Activated gamma-delta T cell treated with anti-CD3 and anti-CD28 coated beads, Interleukin-2, amount 50 U/mL, for 16 hours (primary cell): ENCODE data around the gene CSK.

Experiments used
- DNase-seq: peaks from one replicate; pipeline ENCODE4 v3.0.0-alpha.2; 2020; ENCODE audit warnings: low read depth

CSK gene

DNA sequence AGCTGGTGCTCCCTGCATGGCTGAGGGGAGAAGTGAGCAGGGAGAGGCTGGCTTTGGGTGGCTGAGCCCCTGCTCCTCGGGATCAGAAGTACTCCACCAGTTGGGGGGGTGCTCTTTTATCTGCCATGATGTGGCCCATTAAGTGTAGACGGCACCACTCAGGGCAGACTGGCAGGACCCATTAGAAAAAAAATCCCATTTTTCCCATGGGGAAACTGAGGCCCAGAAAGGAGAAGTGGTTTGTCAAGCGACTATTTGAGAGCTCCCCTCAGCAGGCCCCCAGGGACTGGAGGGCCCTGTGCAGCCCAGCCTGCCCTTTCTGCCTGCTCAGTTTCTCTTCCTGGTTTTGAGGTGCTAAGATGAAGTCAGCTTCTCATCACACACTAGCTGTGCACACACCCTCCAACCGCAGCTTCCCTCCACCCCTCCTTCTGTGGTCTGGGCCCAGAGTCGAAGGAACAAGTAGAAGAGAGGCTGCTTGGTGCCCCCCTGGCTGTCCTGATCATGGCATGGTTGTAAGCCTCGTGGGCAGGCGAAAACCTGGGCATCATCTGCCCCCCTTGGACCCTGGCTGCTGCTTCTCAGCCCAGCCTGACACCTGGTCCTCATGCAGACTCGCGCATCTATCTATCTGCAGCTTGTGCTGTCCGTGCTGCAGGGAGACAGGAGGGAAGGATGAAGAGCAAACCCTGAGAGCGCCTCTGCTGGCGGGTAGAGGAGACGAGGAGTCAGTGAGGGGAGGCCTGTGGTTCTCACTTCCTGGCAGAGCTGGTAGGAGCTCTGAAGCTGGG lies 5.6 kb downstream of the CSK start:
- peak; percentile 88 for DNase-seq

GRCh38 chr15:74788042-74788682 lies 6.3 kb downstream of the CSK start:
- DNase-seq, result no peak

GRCh38 chr15:74788683-74789151 lies 6.8 kb downstream of the CSK start:
- DNase-seq, result peak; percentile 38

DNA sequence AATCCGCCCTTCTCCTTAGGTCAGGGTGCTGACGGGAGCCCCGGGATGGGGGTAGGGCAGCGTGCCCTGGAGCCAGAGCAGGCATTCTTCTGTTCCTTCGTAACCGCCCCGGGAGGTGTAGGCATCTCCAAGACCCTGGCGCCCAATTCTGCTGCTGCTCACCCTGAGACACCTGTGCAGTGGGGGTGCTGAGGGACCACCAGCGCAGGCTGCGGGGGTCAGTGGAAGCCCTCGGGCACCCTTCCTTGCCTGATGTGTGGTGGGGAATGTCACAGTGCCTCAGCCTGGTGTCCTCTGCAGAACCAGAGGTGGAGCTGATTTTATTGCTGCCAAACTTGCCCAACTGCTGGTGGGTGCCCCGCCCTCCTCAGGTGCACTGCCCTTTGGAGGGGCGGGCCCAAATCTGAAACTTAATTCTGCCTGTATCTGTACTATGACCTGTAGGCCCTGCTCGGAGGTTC lies 7.3 kb downstream of the CSK start:
- DNase-seq, result no peak

DNA sequence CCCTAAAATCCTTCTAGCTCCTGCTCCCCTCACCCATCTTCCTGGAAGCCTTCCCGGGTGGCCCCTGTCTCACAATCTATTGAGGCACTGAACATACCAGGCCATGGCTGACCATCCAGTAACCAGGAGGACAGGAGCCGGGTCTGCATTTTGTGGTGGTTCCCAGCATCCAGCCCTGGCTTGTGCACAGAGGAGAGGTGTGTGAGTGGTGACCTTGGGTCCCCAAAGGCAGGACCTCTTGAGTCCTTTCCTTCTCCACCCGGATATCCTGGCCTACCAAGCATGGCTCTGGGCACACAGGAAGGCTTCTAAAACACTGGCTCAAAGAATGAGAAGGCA lies 7.8 kb downstream of the CSK start:
- DNase-seq, result no peak

DNA sequence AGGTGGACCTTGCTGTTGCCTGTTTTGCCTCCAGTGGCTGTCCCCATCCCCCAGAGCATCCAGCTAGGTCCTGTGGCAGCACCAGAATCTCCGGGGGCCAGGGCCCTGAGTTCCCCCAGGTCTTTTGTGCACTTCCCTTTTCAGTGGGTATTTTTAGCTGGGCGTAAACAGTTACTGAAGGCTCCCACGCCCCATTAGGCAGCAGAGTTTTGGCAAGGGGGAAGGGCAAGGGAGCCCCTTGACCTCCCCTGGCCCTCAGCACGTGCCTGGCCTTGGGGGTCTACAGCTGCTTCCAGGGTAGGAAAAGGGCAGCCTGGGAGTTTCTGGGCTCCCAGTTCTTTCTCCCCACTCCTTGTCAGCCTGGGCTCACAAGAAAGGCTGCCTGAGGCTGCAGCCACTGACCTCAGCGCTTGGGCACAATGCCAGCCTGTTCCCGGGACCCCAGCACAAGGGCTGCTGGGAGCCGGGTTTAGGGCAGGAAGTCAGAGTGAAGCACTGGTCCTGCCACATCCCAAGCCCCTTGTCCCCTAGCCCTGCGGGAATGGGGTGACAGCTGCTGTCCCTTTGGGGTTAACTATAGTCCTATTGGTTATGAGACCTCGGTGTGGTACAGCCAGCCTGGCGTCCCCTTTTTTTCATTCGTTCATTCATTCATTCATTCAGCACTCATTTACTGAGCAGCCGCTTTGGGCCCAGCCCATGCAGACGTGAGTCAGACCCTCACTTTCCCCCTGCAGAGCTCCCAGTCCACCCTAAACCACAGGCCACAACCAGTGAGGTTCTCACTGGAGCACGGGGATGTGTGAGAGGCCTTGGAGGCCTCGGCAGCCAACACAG lies 8.4 kb downstream of the CSK start:
- DNase-seq, result no peak

DNA sequence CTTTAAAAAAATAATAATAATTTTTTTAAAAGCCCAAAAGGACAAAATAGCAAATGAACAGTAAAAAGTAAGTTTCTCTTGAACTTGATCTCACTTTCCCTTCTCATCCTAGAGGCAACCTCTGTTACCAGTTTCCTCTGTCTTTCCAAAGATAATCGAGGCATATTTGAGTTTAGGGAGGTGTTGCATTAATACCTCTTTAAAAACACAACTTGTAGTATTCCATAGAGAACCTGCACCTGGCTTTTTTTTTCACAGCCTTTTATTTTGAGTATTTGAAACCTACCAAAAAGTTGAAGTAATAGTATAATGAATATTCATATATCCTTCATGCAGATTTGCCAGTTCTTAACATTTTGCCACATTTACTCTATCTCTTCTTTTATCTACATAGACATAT lies 9.1 kb downstream of the CSK start:
- no peak for DNase-seq

DNA sequence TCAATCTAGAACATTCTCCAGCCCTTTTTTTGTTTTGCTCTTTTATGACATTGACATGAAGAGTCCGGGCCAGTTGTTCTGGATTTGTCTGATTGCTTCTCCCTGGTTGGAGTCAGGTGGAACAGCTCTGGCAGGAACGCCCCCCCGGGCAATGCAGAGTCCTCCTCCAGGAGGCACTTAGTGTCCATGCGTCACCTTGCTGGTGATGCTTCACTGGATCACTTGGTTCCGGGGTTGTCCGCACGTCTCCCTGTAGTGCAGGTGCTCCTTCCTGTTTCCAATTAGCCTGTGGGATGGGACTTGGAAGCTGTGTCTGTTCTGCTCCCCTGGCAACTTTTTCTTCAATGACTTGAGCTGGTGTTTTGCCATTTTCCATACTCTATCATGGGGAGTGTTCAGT lies 9.8 kb downstream of the CSK start:
- no peak for DNase-seq

- DNase-seq, result no peak
These were observed 10.5 kb downstream of the CSK start for GRCh38 chr15:74792227-74793016.

- peak; percentile 58 for DNase-seq
These were observed 11.5 kb downstream of the CSK start for GRCh38 chr15:74793135-74794028.

DNA sequence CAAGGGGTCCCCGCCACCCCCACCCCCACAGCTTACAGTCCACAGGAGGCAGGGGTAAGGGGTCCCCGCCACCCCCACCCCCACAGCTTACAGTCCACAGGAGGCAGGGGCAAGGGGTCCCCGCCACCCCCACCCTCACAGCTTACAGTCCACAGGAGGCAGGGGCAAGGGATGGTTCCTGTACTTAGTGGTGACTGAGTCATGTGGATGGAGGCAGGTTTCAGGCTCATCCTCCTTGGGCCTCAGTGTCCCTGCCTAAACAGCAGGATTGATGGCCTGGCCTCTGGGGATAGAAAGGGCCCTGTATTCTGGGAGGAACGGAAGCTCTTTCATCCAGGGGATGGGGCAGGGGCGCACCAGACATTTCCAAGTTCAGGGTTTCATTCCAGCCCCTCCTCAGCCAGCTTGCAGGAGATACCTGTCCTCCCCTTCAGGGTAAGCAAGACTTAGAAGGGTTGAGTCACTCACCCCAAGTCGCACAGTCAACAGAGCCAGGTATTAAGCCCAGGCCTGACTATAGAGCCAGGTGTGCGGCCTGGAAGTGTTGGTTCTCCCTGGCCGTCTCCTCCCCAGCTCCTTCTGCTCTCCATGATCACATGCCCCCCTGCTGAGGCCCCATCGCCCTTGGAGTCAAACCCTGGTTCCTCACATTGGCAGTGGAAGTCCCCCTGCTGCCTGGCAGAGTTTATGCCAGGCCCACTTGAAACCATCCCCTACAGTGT lies 12.5 kb downstream of the CSK start:
- DNase-seq, result no peak

DNA sequence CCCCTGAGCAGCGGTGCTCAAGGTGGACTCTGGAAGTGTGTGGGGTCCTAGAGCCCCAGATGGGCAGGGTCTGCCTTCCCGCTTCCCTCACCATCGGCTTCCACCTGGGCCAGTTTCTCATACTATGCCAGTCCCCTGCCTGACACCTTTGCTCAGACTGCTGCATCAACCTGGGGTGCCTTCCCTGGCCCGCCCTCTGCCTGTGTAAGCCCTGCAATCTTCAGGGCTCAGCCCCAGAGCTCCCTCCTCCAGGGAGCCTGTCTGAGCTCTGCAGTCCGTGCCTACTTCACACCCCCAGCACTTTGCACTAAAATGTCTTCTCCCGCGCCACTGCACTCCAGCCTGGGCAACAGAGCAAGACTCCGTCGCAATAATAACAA lies 13.1 kb downstream of the CSK start:
- DNase-seq, result no peak

GRCh38 chr15:74795966-74796625 lies 14.2 kb downstream of the CSK start:
- DNase-seq, result no peak

DNA sequence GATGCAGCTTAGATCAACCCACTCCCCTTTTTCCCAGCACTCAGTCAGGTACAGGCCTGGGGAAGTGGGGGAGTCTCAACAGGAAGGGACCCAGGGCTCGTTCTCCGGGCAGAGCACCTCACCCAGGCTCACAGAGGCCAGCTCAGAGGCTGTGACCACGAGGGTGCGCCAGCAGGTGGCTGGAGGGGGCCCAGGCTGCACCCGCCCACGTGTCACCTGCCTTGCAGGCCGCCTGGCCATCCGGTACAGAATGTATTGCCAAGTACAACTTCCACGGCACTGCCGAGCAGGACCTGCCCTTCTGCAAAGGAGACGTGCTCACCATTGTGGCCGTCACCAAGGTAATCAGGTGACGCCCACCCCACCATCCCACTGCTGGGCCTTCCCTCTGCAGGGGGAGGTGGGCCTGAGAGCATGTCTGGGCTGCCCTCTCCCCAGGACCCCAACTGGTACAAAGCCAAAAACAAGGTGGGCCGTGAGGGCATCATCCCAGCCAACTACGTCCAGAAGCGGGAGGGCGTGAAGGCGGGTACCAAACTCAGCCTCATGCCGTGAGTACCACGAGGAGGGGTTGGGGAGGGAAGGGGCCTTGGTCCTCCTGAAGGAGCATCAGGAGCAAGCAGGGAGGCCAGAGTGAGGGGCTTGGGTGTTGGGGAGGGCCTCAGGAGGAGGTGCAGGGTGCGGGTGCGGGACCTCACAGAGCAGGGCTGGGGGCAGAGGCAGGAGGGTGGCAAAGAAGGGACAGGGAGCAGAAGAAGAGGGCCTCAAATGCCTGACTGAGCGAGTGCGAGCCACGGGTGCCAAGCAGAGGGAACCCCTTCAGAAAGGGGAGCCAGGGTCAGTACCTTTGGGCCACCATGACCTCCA lies 16.7 kb downstream of the CSK start:
- DNase-seq, result no peak

DNA sequence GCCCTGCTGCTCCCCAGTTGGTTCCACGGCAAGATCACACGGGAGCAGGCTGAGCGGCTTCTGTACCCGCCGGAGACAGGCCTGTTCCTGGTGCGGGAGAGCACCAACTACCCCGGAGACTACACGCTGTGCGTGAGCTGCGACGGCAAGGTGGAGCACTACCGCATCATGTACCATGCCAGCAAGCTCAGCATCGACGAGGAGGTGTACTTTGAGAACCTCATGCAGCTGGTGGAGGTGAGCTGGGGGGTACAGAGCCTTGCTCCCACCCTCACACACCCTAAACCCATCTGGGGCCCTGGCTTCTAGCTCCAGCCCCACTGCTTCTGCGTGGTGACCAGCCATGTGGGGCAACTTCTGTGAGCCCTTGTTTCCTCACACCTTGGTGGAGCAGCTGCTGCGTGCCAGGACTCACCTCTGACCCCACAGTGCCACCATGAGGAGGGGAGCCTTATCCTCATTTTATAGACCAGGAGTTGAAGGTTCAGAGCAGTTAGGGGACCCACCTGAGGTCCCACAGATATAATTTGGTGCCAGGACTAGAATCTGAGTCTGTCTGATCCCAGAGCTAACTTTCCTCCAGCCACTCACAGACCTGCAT lies 17.5 kb downstream of the CSK start:
- no peak for DNase-seq

DNA sequence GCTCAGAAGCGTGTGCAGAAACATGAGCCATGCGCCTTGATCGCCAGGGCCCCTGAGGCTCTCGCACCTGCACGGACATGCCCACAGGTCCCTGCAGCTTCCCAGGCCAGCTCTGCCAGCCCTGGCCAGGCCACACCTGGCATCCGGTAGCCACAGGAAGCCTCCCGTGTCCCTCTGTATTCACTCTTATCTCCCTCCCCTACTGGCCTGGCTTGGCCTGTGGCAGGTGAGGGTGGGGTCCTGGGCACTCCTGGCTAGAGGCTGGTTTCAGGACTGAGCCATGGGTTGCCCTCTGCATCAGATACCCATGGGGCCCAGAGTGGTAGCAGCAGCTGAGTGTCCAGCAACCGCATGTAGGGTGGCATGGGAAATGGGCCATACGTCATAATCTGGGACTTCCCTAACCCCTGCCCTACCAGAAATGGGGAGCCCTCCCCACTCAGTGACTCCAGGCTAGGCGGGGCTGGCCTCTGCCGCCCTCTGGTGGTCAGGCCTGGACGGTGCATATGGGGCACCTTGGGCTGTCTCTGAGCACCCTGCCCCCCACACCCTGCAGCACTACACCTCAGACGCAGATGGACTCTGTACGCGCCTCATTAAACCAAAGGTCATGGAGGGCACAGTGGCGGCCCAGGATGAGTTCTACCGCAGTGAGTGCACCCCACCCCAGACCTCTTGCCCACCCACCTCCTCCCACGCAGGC lies 18.1 kb downstream of the CSK start:
- peak; percentile 80 for DNase-seq

DNA sequence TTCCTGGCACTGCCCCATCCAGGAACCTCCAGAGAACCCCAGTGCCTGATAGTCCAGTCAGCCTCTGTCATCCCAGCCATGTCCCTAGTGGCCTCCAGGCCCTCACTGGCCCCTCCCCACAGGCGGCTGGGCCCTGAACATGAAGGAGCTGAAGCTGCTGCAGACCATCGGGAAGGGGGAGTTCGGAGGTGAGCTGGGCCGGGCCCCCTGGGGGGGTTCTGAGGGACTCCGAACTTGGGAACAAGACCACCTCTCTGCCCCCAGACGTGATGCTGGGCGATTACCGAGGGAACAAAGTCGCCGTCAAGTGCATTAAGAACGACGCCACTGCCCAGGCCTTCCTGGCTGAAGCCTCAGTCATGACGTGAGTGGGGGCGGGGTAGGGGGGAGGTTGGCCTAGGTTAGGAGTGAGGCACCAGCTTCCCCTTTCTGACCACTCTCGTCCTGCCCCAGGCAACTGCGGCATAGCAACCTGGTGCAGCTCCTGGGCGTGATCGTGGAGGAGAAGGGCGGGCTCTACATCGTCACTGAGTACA lies 18.7 kb downstream of the CSK start:
- DNase-seq, result no peak
